ENCODE results near the gene SPHK2.

DNA sequence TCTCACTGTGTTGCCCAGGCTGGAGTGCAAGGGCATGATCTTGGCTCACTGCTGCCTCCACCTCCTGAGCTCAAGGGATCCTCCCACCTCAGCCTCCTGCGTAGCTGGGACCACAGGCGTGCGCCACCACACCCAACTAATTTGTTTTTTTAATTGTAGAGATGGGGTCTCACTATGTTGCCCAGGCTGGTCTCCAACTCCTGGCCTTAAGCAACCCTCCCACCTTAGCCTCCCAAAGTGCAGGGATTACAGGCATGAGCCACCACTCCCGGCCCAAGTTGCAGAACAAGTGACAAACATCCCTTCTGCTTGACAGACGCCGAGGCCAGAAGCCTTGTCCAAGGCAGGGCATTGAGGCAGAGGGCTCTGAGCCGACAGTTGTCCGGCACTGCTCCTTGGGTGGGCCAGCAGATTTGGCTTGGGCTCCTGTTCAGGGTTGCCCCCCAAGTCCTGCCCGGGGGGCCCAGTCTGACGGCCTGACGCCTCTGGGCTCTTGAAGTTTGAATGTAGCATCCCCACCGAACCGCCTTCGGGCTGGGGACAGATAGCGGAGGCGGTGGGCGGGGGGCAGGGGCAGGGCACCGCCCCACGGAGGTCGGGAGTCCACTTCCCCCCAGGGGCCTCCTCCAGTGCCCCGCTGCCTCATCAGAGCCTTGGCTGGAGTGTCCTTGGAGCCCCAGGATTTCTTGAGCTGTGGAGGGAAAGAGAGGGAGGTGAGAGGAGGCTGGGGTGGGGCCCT is 18.5 kb upstream of the SPHK2 start:
- TF ChIP-seq CTCF (conservative IDR thresholded peaks at IDR 0.05; ENCODE audit: low read depth in 2 of 2) (no peak), REST (IDR thresholded peaks at IDR 0.05; ENCODE audit: unreplicated experiment) (no peak), EZH2phosphoT487 (IDR thresholded peaks at IDR 0.05; ENCODE audit: unreplicated experiment) (no peak), POLR2AphosphoS5 (IDR thresholded peaks at IDR 0.05; ENCODE audit: low read depth) (no peak), ZNF331 (CRISPR knock-in tag; IDR thresholded peaks at IDR 0.05; ENCODE audit: low read depth) (no peak), NANOG (IDR thresholded peaks at IDR 0.05; ENCODE audit: borderline replicate concordance) (no peak)

All from GM23338 (cell line).